HG03439 (cell line): ENCODE data around the gene TBC1D16.

Experiments used
- ATAC-seq: cut with Tn5 transposase; IDR thresholded peaks from one replicate; pipeline ENCODE4 v1.9.1; 2021; ENCODE audit warnings: mild to moderate bottlenecking, moderate library complexity; ENCODE audit not compliant: unreplicated experiment

Gene TBC1D16

GRCh38 chr17:79919862-79920720 lies 115.6 kb downstream of the TBC1D16 start:
- no peak for ATAC-seq

- ATAC-seq: no peak
These were observed 116.5 kb downstream of the TBC1D16 start for GRCh38 chr17:79919164-79919585.

- ATAC-seq: no peak
These were observed 117.0 kb downstream of the TBC1D16 start for GRCh38 chr17:79918581-79919163.

GRCh38 chr17:79917902-79918484 lies 117.7 kb downstream of the TBC1D16 start:
- no peak for ATAC-seq

DNA sequence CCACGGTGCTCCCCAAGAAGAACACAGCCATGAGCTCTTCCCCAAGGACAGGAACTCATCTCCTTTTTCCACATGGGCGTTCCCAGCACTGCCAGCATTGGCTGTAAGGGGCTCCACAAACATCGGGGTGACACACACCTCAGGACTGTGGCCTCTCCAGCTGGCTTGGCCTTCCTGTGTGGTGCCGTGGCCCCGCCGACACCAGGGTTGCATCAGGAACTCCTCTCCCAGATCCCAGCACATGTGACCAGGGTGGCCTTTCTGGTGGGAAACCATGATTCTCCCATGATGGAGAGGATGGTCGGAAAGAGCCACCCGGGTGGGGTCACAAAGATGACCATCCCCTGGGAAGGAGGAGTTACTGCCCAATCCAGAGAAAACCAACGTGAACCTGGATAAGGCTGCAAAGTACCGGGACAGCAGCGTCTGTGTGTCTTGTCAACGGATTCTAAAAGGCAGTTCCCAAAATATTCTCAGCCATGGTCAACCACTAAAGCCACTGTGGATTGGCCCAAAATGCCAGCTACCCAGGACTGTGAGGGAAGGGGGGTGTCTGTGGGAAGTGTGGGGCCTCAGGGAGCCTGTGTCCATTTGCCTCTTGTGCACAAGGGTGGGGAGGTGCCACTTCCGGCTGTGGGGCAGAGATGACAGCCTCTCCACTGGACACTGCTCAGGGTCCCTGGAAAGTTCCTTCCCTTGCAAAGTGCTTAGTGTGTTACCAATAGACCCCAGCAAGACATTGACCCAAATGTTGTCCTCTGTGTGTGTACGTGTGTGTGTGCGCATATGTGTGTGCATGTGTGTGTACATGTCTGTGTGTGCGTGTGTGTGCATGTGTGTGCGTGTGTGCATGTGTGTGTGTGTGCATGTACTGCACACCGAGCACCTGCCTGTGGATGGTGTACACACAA lies 118.4 kb downstream of the TBC1D16 start:
- no peak for ATAC-seq

- ATAC-seq: no peak
These were observed 119.2 kb downstream of the TBC1D16 start for GRCh38 chr17:79916506-79916905.

DNA sequence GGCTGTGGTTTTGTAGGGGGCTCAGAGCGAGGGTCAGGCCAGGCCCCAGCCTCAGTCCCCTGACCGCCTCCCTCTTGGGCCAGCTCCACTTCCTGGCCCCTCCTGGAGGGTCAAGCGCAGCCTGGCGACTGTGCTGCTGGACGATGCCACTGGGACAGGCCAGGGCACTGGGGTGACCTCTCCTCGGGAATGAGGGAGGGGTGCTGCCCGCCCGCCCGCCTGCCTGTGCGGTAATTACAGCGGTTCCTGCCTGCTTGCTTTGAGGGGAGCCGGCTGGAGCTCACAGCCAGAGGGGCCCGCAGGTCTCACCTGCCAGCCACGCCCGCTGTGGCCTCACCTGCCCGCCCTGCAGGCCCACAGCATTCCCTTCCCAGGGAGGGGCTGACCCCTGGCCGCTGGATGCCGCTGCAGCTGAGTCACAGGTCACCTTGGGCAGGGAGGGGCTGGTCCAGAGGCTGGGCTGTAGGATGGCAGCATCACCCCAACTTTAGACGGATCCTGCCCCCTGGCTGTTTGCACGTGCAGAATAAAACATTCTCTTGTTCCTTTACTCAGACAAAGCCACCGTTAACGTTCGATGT lies 119.7 kb downstream of the TBC1D16 start:
- ATAC-seq: no peak

DNA sequence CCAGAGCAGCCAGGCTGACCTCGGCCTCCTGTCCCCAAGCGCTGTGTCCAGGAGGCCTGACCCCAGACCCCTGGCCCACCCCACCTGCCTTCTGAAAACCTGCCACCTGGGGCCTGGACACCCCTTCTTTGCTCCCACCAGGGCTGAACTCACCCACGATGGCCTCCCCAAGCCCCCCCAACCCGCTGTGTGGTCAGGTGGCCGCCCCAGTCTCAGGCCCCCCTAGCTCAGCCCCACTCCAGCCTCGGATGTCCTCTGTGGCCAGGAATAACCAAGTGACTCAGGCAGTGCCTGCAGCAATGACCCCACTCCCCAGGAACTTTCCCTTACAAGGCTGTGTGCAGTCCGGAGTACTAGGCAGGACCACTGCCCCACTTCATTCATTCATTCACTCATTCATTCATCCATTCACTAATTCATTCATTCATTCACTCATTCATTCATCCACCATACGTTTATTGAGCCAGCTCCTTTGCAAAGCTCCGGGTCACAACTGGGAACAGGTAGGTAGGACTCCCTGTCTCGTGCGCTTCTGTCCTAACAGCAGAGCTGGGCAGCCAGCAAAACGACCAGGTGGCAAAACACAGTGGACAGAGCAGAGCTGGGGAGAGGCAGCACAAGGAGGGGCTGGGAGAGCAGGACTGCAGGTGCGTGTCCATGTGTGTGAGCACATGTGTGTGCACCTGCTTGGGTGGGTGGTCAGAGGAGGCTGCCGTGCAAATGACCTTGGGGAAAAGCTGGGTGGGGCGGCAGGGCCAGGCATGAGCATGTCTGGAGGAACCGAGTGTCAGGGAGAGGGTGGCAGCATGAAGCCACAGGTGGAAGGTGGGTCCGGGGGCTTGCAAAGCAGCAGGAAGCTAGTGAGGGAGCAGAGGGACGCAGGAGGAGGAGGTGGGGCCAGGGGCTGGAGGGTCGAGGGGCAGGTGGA lies 120.6 kb downstream of the TBC1D16 start:
- ATAC-seq: no peak

- no peak for ATAC-seq
These were observed 121.5 kb downstream of the TBC1D16 start for GRCh38 chr17:79913896-79914812.

DNA sequence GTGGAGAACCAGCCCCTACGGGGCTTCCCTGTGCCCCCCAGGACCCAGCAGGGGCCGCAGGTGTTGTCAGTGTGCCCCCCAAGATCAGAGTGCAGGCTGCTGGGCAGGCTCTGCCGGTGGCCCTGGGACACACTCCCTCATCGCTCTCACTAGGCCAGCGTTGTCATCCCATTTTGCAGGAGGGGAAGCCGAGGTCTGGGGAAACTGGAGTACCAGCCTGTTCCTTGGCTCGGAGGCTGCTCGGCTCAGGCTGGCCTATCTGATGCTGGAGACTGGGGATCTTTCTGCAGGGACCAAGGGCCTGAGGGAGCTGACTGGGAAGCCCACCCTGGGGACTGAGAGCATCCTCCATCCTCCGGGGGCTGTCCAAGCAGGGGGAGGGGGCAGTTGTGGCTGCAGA lies 122.2 kb downstream of the TBC1D16 start:
- ATAC-seq: no peak

DNA sequence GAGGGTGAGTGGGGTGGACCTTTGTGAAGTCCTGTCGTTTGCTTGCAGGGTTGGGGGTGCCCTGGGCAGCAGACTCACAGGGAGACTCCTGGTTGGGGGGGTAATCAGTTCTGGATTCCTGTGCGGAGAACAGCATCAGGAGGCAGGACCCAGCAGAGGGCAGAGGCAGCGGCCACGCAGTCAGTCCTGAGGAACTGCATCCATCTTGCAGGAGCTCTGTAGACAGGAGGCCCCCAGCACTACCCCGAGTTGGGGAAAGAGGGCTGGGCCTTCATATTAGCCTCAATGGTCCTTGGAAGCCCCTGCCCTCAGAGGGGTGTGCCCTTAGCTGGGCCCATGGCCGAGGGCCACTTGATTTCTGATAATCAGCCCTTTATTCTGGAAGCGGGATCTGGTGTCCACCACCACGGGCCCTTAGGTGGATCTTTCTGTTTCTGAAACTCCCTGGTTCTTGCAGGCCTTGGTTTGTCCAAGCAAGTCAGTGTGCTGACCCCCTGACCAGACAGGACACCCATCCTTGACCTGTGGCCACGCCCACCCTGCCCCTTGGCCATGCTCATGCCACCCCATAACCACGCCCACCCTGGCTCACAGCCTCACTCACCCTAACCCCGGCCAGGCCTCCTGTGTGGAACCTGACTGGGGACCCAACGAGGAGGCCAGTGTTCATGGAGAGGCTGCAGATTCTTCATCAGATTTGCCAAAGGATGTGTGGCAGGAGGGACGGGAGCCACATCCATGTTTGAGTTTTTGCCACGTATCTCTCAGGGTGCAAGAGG lies 122.9 kb downstream of the TBC1D16 start:
- no peak for ATAC-seq

DNA sequence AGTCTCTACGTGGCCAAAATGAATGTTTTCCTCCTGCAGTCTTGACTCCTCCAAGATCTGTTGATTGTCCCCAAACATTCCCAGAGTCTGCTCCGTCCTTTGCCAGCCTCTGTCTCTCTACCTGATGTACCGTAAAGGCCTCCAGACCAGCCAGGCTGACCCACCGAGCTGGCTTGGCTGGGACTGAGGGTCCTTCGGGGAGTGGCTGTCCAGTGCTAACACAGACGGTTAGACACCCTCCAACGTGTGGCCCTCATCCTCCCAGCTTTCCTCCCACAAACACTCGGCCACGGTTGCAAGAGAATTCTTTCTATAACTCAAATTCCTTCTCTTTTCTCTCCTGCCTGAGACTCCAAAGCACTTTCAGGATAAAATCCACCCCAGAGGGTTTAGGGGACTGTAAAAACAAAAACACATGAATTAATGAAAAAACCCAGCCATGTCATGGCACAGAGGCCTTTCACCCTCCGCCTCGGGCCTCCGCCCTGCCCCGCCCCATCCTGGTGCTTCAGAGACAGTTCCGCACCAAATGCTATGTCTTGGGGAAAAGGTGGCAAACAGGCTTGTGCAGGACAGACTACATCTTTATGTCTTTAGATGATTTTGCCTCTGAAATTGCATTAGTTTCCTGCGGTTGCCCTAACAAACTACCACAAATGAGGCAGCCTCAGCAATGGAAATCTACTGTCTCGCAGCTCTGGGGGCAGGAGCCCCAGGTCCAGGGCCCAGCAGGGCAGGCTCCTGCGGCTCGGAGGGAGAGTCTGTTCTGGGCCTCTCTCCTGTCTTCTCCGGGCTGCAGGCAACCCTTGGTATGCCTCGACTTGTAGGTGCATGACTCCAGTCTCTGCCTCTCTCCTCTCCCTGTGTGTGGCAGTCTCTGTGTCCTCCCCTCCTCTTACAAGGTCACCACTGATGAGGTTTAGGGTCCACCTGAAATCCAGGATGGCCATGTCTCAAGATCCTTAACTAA lies 124.0 kb downstream of the TBC1D16 start:
- no peak for ATAC-seq

- ATAC-seq: no peak
These were observed 124.7 kb downstream of the TBC1D16 start for GRCh38 chr17:79910985-79911361.

DNA sequence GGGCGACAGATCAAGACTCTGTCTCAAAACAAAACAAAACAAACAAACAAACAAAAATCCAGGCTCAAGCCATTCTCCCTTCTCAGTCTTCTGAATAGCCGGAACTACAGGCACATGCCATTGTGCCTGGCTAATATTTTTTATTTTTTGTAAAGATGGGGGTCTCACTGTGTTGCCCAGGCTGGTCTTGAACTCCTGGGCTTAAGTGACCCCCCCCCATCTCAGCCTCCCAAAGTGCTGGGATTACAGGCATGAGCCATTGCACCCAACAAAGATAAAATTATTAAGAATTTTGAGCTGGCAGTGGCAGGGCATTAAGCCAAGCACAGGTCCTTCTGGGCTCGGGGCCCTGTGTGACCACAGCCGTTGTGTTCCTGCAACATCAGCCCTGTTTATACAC lies 126.6 kb downstream of the TBC1D16 start:
- no peak for ATAC-seq

DNA sequence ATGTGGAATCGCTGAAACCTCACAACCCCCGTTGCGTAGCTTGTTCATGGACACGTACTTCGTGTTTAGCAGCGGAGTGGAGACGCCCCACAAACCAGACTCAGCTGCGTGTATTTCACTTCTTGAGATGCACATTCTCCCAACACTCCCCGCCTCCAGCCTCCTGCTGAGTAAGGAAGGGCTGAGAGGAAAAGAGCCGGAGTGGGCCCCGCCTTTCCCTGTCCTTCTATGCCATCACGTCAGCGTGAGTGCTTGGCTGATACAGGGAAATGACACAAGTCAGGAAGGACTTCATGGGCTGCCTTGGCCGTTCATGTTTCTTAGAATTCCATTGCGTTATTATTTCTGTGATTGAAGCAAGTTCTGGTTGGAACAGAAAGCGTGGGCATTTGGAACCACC lies 127.8 kb downstream of the TBC1D16 start:
- ATAC-seq: no peak

- no peak for ATAC-seq
These were observed 128.4 kb downstream of the TBC1D16 start for GRCh38 chr17:79907217-79907715.

DNA sequence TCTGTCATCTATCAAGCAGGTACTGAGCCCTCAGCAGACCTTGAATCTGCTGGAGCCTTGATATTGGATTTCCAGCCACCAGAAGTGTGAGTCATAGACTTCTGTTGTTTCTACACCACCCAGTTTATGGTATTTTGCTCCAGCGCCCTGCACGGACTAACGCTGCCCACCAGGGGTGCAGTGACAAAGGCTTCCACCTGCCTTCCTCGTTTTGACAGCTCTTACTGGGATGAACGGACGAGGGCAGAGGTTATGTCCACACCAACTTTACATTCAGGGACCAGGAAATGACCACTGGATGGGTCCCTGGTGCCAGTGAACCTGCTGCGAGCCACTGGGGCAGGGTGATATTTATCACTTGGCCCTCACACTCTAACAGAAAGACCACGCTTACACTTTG lies 129.8 kb downstream of the TBC1D16 start:
- no peak for ATAC-seq
